NCI-H1092 treated with DMSO at 0.1 percent for 48 hours (cell line): Measurements from ENCODE around the gene FNBP1L.

Experiments
- DNase-seq: peaks from one replicate; lab custom pipeline; 2025; lab: John Stamatoyannopoulos, UW

The FNBP1L gene

GRCh38 chr1:93489756-93490155, 41.8 kb downstream of the FNBP1L start:
- no peak for DNase-seq

GRCh38 chr1:93490357-93490756, 42.4 kb downstream of the FNBP1L start:
- no peak for DNase-seq

DNA sequence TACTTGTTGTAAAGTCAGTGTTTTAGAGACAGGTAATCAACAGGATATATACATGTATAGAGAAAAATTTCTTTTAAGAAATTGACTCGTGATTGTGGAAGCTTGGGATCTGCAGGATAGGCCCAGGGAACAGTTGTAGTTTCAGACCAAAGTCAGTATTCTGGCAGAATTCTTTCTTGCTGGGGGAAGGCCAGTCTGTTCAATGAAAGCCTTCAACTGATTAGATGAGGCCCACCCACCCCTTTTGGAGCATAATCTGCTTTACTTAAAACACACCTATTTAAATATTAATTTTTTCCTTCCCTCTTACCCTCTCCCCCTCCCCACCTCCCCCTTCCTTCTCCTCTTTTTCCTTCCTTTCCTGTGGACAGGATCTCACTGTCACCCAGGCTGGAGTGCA, 48.0 kb downstream of the FNBP1L start:
- DNase-seq, result no peak

DNA sequence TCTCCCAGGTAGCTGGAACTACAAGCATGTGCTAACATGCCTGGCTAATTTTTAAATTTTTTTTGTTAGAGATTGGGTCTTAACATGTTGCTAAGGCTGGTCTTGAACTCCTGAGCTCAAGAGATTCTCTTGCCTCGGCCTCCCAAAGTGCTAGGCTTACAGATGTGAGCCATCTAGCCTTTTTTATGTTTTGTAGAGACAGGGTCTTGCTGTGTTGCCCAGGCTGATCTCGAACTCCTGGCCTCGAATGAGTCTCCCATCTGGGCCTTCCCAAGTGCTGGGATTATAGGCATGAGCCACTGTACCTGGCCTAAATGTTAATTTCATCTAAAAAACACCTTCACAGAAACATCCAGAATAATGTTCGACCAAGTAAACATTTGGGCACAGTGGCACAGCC, 48.6 kb downstream of the FNBP1L start:
- no peak for DNase-seq

DNA sequence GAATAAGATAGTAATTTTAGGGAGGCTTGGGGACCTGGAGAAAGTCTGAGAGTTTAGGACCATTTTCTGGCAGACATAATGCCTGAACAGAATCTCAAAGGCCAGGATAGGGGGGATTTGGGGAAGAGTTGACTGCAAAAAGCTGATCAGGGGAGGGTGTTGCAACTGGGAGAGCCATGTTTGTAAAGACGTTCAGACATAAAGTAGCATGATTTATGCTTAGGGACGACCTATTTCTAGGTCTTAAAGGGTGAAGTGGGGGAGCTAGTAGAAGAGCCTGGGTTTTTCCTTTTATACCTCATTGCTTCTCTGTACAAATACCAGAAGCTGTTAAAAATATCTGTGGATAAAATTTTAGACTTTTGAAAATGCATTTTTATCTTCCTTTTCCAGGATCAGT, 51.2 kb downstream of the FNBP1L start:
- DNase-seq, result no peak

GRCh38 chr1:93499533-93499932, 51.6 kb downstream of the FNBP1L start:
- no peak for DNase-seq

- DNase-seq, result no peak
These were observed 52.4 kb downstream of the FNBP1L start for GRCh38 chr1:93500275-93500674.

GRCh38 chr1:93501399-93501798, 53.5 kb downstream of the FNBP1L start:
- no peak for DNase-seq

- no peak for DNase-seq
These were observed 54.0 kb downstream of the FNBP1L start for GRCh38 chr1:93501829-93502369.

GRCh38 chr1:93502571-93502970, 54.7 kb downstream of the FNBP1L start:
- no peak for DNase-seq

DNA sequence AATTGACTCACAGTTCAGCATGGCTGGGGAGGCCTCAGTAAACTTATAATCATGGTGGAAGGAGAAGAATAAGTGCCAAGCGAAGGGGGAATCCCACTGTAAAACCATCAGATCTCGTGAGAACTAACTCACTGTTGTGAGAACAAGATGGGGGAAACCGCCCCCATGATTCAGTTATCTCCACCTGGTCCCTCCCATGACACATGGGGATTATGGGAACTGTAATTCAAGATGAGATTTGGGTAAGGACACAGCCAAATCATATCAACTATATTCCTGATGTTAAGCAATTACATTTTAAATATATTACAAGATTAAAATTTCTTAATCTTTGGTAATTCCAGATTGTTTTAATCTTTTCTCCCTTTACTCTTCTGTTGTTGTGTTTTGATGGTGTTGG, 55.2 kb downstream of the FNBP1L start:
- DNase-seq, result no peak

- DNase-seq, result no peak
These were observed 55.9 kb downstream of the FNBP1L start for GRCh38 chr1:93503816-93504215.

DNA sequence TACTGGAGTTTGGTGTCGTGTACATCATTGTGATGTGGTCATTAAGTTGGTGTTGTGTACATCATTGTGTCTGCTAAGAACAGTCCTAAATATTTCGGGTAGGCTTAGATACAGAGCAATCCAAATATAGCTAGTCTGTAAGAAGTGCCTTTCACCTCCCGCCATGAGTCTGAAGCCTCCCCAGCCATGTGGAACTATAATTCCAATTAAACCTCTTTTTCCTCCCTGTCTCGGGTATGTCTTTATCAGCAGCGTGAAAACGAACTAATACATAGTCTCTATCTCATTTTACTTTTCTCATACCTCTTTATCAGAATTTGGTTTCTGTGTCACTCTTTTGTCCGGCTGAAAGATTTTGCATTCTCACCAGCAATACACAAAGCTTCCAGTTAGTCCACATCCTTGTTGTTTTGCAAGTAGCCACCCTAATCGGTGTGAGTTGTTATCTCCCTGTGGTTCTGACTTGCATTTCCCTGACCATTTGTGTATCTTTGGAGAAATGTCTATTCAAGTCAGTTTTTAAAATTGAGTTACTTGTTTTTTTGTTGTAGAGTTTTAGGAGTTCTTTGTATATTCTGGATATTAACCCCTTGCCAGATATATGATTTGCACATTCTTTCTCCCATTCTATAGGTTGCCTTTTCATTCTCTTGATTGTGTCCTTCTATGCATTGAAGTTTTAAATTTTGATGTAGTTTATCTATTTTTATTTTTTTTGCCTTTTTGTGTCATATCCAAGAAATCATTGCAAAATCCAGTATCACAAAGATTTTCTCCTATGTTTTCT, 56.5 kb downstream of the FNBP1L start:
- DNase-seq, result no peak

- no peak for DNase-seq
These were observed 58.2 kb downstream of the FNBP1L start for GRCh38 chr1:93506126-93506525.

DNA sequence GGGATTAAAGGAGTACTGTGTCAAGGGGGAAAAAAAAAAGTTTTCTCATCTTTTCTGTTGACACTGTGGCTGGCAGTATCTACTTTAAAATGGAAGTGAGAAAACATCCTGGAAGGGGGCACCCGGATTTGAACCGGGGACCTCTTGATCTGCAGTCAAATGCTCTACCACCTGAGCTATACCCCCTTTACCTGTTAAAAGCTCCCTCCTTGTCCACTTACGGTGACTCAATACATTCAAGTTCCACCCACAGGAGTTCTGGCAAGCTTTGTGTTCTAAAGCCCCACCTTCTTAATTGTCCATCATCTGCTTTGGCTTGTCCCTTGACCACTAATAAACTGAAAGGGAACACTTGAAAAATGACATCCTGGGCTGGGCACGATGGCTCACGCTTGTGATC, 68.2 kb downstream of the FNBP1L start:
- DNase-seq, result no peak

- DNase-seq, result no peak
These were observed 70.6 kb downstream of the FNBP1L start for GRCh38 chr1:93518516-93518915.

DNA sequence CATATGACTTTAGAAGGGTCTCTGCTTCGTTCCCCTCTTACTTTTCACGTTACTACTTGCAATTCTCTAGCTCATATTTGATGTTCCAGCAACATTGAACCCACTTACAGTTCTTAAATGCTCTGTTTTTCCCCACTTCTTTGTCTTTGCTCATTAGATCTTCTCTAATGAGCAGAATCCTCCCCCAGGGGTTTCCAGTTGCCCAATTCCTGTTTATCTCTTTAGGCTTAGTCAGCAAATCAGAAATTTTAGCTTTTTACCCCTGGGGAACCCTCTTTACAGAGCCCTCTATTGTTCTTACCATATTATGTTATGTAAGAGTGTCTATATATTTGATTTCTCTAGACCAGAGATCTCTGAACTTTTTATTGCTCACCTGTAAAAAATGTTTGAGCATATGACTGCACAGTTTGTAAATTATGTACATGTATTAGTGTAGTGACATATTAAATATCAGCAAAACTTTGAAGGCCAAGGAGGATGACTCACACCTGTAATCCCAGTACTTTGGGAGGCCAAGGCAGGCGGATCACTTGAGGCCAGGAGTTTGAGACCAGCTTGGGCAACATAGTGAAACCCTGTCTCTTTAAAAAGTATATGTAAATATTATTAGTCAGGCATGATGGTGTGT, 71.4 kb downstream of the FNBP1L start:
- no peak for DNase-seq

DNA sequence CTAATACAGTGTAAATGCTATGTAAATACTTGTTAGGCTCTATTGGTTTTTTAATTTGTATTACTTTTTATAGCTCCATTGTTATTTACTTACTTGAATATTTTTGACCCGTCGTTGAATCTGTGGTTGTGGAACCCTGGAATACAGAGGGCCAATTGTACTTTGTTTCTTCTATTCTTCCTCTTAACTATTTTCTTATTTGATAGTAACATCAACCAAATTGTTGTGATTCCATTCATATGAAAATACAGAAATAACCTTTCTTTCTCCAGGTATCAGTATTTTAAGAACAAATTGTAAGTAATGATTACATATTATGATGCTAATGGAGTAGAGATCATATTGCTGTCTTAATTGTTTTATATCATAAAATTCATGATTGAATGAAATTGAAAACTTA, 73.7 kb downstream of the FNBP1L start:
- no peak for DNase-seq

DNA sequence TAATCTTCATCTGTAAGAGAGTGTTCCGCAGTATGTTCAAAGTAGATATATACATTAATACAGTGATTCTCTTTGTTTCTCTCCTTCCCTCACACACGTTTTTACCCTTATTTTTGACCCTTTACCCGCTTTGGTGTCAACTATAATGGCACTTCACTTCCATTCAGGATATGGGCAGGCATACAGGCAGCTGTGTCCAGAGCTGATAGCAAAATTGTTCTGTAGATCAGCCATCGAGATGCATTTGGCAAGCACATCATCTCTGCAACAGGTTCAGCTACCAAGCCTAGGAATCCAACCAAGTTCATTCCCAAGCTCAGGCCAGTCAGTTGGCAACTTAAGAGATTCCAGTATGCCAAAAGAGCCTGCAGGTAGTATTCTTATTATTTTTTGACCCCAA, 74.8 kb downstream of the FNBP1L start:
- no peak for DNase-seq

- no peak for DNase-seq
These were observed 77.5 kb downstream of the FNBP1L start for GRCh38 chr1:93525431-93525830.

- no peak for DNase-seq
These were observed 78.5 kb downstream of the FNBP1L start for GRCh38 chr1:93526431-93526830.

- DNase-seq, result no peak
These were observed 80.5 kb downstream of the FNBP1L start for GRCh38 chr1:93528412-93528811.

DNA sequence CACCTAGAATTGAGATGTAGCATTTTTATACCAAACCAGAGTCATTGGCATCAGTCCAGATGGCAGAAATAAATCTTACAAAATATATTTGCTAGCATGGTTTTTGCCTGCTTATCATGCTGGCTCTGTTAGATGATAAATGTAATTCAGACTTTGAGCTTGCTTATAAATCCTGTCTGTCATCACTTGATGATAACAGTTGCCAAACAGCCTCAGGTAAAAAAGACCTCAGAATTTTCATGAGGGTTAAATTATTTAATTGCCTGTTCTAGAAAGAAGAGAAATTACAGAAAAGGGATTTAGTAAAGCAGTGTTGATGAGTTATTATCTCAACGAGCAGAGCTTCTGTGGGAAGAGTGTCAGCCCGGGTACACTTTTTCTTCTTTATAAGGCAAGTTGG, 83.3 kb downstream of the FNBP1L start:
- DNase-seq, result no peak
